Heart right ventricle (tissue), 16 donors: ENCODE results near the gene MAST3. TPM values are rescaled to one million over a fixed set of nuclear protein-coding genes. Genes with fewer than 3 reads are reported as not detected.

Experiments
- ATAC-seq, 8 donors: fragments of 200-7000 bp; cut with Tn5 transposase; one replicate each; pipeline ENCODE4 v1.9.1; 2020; ENCODE audit warnings: mild to moderate bottlenecking in 8 of 8, moderate library complexity in 8 of 8, moderate number of reproducible peaks in 1 of 8
- DNase-seq, 2 donors: peaks; one replicate each; pipeline ENCODE4 v3.0.0-alpha.2; 2020
- H3K27ac ChIP-seq, 10 donors: fragments of 200-600 bp; sonication (generic) in 2 of 10; one replicate each; pipeline versions ENCODE4 v1.5.0 to v1.8.0; 2020 to 2022; ENCODE audit warnings: mild to moderate bottlenecking in 3 of 10
- H3K27me3 ChIP-seq, 7 donors: fragments of 200-600 bp; one replicate each; pipeline ENCODE4 v1.8.0; 2021 to 2022; ENCODE audit warnings: mild to moderate bottlenecking in 2 of 7
- H3K36me3 ChIP-seq, 9 donors: fragments of 200-600 bp; sonication (generic) in 1 of 9; one replicate each; pipeline versions ENCODE4 v1.5.0 to v1.8.0; 2020 to 2022; ENCODE audit warnings: mild to moderate bottlenecking in 2 of 9
- H3K4me1 ChIP-seq, 9 donors: fragments of 200-600 bp; sonication (generic) in 1 of 9; one replicate each; pipeline versions ENCODE4 v1.5.0 to v1.8.0; 2020 to 2022; ENCODE audit warnings: mild to moderate bottlenecking in 4 of 9
- H3K4me3 ChIP-seq, 10 donors: fragments of 200-600 bp; sonication (generic) in 2 of 10; one replicate each; pipeline versions ENCODE4 v1.5.0 to v1.8.0; 2020 to 2022; ENCODE audit warnings: mild to moderate bottlenecking in 7 of 10, moderate library complexity in 2 of 10
- H3K9me3 ChIP-seq, 11 donors: fragments of 200-600 bp in 10 of 11; sonication (generic) in 2 of 11; one replicate each; pipeline versions ENCODE4 v1.5.0 to v1.8.0; 2013 to 2022; ENCODE audit warnings: mild to moderate bottlenecking in 2 of 11, control low read depth in 1 of 11, moderate library complexity in 1 of 11
- CTCF ChIP-seq, 9 donors: fragments of 200-600 bp; sonication (generic) in 2 of 9; IDR thresholded peaks; one replicate each; pipeline versions ENCODE4 v1.5.0 to v1.8.0; 2021 to 2022; ENCODE audit warnings: antibody characterized with exemption in 9 of 9, mild to moderate bottlenecking in 5 of 9, moderate library complexity in 1 of 9
- WGBS, 2 donors: extraction: QIAGEN DNeasy Blood & Tissue Kit; methylation state at CpG; one replicate each; pipeline ENCODE4 v1.1.7; 2013; ENCODE audit warnings: inconsistent platforms in 1 of 2; 5-methylcytosine and 5-hydroxymethylcytosine counted together
- intact Hi-C, 10 donors: fragments of 100-400 bp; cut with DNase I; formaldehyde crosslinking; loops; one replicate each; pipeline versions ENCODE4 v1.11.1 to v1.14.2; 2022
- polyA plus RNA-seq, 2 donors: library from polyadenylated mRNA; stranded (reverse); fragments of 200-250 nt; gene quantifications; one replicate each; pipeline ENCODE4 v1.2.3, GENCODE V29; 2013
- total RNA-seq, 10 donors: library from RNA; stranded (reverse); fragmentation: NEBNext Ultra II Directional in 3 of 10; extraction: Animal tissue kit (Norgen Biotek cat#: 25700) in 3 of 10; gene quantifications; one replicate each; pipeline versions ENCODE4 v1.2.1 to v1.2.4, GENCODE V29; 2021 to 2023
- donor health status: Arrhythmogenic right ventricular cardiomyopathy.
- donor health status: ischemic (EF 13 %, LVEDD 7.1; RV severe dilation, severe dysfunction).
- donor health status: healthy with polysubstance abuse.
- donor health status: DM: no; HTN: yes; CAD: no.
- donor health status: DM: no; HTN: no; CAD: no.
- donor health status: ischemic (EF 25% LVEDD 6.9; RV normal size, moderate dysfunction).
- donor health status: ischemic (EF 25% LVEDD 5.7; RV mildly dilated, moderate dysfunction).
- donor health status: healthy.
- donor health status: DM: yes; HTN: yes; CAD: no.
- donor health status: Ischemic cardiomyopathy.
- donor health status: ischemic (EF 35%, LVEDD 5.7; RV mildly dilated, moderate dysfunction).
- donor health status: nonischemic (EF 11% LVEDD 7.7; RV severe dilation, severe dysfunction).
- donor health status: DM: yes; HTN: yes; CAD: no.
- donor health status: PGD.
- donor health status: ischemic (EF 29% LVEDD 5.4; RV normal size, mild dysfunction).
- donor health status: nonischemic (EF 23%, LVEDD 6.1; RV moderate dilation, normal function).

Gene MAST3
- total and polyA plus RNA-seq, 12 donors: 1.5 to 6.4 (median 4.1) TPM

GRCh38 chr19:18117692-18118378, 20.3 kb downstream of the MAST3 start:
- Histone ChIP-seq H3K9me3 (peaks cover 0 to 2% (median 0%) of the 10 kb centered on the region in 11 donors), H3K27ac (peak overlapping the region in 9 of 10 donors; percentile 6 to 84 (median 71)), H3K36me3 (peaks cover 0 to 21% (median 0%) of the 10 kb centered on the region in 9 donors), H3K4me3 (peak overlapping the region; percentile 21 to 89 (median 78)), H3K27me3 (no peaks in the 10 kb centered on the region), H3K4me1 (peaks cover 4 to 32% (median 22%) of the 10 kb centered on the region in 9 donors)
- WGBS, 2 donors: 1% methylated on average over 52 to 86 of the region's 86 CpGs
- intact Hi-C loops: loop anchor here in 7 of 10 donors (1.0 to 10.0 kb wide), 7 partner anchors 34 to 207 kb away; partner anchors contain the start of genes PIK3R2 (in 2 of the 7) and LSM4 (in 1 of the 7)
- TF ChIP-seq CTCF (IDR thresholded peaks at IDR 0.05): peak in 2 of 9 donors; percentile 11 to 24
- ATAC-seq (peak; percentile 89 to 96 (median 94)), DNase-seq (peak; percentile 88 to 94)

GRCh38 chr19:18118420-18119012, 20.9 kb downstream of the MAST3 start:
- no peak for TF ChIP-seq CTCF (IDR thresholded peaks at IDR 0.05)
- peaks cover 4 to 38% (median 23%) of the 10 kb centered on the region in 9 donors for H3K4me1 ChIP-seq
- H3K4me3 ChIP-seq: peak overlapping the region; percentile 21 to 89 (median 78)
- H3K9me3 ChIP-seq: peaks cover 0 to 3% (median 0%) of the 10 kb centered on the region in 11 donors
- WGBS, 2 donors: 39 to 40% methylated on average over 14 of the region's 14 CpGs
- peak in 2 of 8 donors; percentile 5 to 18 for ATAC-seq
- peak overlapping the region in 9 of 10 donors; percentile 6 to 84 (median 71) for H3K27ac ChIP-seq
- intact Hi-C loops: loop anchor here in 6 of 10 donors (5.0 to 10.0 kb wide), 6 partner anchors 34 to 206 kb away; partner anchors contain the start of genes PIK3R2 (in 2 of the 6) and LSM4 (in 1 of the 6)
- H3K36me3 ChIP-seq: peaks cover 0 to 28% (median 0%) of the 10 kb centered on the region in 9 donors
- no peaks in the 10 kb centered on the region for H3K27me3 ChIP-seq
- no peak for DNase-seq

GRCh38 chr19:18119013-18119716, 21.6 kb downstream of the MAST3 start:
- intact Hi-C loops: loop anchor here in 6 of 10 donors (5.0 to 10.0 kb wide), 6 partner anchors 33 to 206 kb away; partner anchors contain the start of genes PIK3R2 (in 2 of the 6) and LSM4 (in 1 of the 6)
- 45 to 55% methylated on average over 13 of the region's 13 CpGs for WGBS, 2 donors
- DNase-seq (no peak), ATAC-seq (no peak)
- Histone ChIP-seq H3K4me3 (peak overlapping the region in 4 of 10 donors; percentile 66 to 89 (median 79)), H3K4me1 (peaks cover 4 to 40% (median 23%) of the 10 kb centered on the region in 9 donors), H3K9me3 (peaks cover 0 to 3% (median 0%) of the 10 kb centered on the region in 11 donors), H3K27ac (peak overlapping the region in 3 of 10 donors; percentile 72 to 84 (median 79)), H3K27me3 (no peaks in the 10 kb centered on the region), H3K36me3 (peaks cover 0 to 29% (median 0%) of the 10 kb centered on the region in 9 donors)
- no peak for TF ChIP-seq CTCF (IDR thresholded peaks at IDR 0.05)
